Measurements from ENCODE around the gene IBA57.
A peak's percentile ranks its signal among the peaks of the same experiment; 100 is the strongest.
"Not testable (repeated sequence)": the region's sequence is repeated elsewhere in the genome, so short reads cannot be mapped to it uniquely, and the experiment has no call there.

The IBA57 gene

DNA sequence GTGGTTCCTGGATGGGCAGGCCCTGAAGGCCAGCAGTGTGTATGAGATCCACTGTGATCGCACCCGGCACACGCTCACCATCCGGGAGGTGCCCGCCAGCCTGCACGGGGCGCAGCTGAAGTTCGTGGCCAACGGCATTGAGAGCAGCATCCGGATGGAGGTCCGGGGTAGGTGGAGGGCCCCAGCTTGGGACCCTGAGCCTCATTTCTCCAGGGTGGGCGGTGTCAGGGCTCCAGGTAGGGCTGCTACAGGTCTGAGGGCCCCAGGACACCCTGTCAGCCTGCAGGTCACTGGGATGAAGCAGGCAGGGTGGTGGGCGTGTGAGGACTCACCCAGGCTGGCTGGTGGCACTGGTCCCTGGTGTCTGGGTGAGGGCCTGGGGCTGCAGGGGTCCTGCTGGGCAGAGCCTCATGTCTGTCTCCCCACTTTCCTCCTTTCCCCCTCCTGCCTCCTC, 50.1 kb downstream of the IBA57 start:
- intact Hi-C loops (cut with DNase I), result no loop called here
- DNase-seq, result no peak

GRCh38 chr1:228216371-228217320, 51.0 kb downstream of the IBA57 start:
- intact Hi-C loops (cut with DNase I), result no loop called here
- peak in 18 of 42 donors; percentile 33 to 80 (median 58) for DNase-seq

GRCh38 chr1:228217551-228218344, 52.1 kb downstream of the IBA57 start:
- peak in 6 of 42 donors; percentile 21 to 58 (median 46) for DNase-seq
- intact Hi-C loops (cut with DNase I), result no loop called here

DNA sequence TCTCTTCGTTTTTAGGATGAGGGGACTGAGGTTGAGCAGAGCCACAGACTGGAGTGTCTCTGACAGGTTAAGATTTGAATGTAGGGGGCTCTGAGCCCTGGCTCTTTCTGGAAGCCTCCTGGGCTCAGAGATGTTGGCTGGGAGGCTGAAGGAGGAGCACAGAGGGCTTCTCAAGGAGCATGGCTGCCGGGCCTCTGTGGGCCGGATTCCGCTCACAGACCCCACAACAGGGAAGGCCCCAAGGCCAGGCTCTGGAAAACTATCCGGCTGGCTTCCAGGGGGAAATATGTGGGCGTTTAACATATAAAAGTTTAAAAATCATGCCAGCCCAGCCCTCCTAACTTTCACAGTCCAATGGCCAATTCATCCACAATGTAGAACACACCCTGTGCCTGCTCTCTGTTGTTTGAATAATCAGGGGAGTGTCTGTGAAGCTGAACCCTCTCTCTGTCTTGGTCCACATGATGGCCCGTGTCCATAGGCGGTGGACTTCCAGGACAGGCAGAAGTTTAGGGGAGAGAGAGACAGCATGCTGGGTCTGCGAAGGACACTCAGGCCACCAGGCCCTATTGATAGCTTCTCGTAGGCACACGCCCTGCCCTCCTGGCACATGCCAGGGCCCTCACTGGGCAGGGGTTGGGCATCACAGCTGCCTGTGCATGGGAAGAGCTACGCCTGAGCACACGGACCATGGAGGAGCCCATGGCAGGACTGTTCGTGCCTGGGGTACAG, 53.1 kb downstream of the IBA57 start:
- no peak for DNase-seq
- intact Hi-C loops (cut with DNase I), result no loop called here

DNA sequence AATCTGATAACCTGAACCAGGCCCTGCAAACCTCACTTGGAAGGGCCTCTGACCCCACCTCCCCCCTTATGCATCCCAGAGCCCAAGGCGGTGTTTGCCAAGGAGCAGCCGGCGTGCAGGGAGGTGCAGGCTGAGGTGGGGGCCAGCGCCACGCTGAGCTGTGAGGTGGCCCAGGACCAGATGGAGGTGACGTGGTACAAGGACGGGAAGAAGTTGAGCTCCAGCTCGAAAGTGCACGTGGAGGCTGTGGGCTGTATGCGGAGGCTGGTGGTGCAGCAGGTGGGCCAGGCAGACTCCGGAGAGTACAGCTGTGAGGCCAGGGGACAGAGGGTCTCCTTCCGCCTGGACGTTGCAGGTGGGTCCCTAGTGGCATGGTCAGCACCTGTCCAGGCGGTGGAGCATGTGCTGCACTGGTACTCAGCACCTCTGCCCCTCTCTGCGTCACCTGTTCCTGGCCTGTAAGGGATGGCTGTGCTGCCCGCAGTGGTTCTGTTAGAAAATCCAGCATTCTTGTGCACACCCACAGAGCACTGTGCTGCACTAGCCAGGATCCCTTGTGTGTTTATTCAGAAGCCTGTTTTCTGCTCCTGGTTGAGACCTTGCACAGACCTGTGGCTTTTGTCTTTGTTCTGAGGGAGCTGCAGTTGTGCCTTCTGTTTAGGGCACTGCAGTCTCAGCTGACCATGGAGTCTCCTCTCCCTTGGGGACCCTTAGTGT, 53.8 kb downstream of the IBA57 start:
- intact Hi-C loops (cut with DNase I), result no loop called here
- DNase-seq, result peak in 1 of 42 donors; percentile 19

GRCh38 chr1:228219962-228220780, 54.6 kb downstream of the IBA57 start:
- intact Hi-C loops (cut with DNase I), result no loop called here
- DNase-seq, result peak in 1 of 42 donors; percentile 14

GRCh38 chr1:228221097-228221496, 55.5 kb downstream of the IBA57 start:
- intact Hi-C loops (cut with DNase I); DNase-seq: not testable (repeated sequence)

DNA sequence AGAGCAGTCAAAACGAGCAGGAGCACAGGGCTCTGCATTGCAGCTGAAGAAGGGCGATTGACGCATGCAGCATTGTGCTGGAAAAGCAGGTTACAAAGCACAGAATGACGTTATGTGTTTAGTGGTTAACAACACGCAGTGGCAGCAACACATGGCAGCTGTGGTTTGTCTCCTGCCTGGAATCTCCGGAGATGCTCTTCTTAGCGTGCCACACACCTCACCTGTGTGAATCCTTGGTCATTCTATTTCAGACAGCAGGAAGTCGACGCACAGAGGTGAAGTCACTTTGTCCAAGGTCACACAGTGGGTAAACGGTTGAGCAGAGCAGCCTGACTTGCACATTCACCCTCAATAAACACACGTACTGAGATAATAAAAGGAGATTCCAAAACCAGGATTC, 56.9 kb downstream of the IBA57 start:
- peak in 2 of 42 donors; percentile 23 to 33 for DNase-seq
- intact Hi-C loops (cut with DNase I), result no loop called here

DNA sequence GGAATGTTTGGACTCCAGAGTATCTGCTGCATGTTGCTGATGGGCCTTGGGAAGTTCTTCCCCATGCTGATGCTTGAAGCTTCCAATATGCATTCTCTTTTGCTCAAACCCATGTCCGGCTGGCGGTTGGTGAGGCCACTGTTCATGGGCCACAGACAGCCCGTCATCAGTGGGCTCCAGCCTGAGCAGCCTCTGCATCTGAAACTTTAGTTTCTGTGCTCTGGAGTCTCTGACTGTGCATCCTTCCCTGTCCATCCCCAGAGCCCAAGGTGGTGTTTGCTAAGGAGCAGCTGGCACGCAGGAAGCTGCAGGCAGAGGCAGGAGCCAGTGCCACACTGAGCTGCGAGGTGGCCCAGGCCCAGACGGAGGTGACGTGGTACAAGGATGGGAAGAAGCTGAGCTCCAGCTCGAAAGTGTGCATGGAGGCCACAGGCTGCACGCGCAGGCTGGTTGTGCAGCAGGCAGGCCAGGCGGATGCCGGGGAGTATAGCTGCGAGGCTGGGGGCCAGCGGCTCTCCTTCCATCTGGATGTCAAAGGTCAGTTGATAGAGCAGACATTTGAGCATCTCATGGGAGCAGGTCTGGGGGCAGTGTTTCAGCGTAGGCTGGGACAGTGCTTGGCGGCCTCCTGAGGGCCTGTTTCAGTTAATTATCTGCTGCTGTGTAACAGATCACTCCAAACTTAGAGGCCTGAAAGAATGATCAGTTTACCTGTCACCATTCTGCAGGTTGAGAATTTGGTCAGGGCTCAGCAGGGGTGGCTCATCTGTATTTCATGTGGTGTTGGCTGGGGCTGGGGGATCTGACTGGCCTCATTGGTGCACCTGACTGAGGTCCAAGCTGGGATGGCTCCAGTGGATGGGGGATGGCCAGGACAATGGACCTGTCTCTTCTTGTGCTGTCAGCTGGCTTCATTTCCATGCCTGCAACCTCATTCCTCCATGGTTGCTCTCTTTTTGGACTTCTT, 58.9 kb downstream of the IBA57 start:
- intact Hi-C loops (cut with DNase I), result no loop called here
- DNase-seq, result no peak

DNA sequence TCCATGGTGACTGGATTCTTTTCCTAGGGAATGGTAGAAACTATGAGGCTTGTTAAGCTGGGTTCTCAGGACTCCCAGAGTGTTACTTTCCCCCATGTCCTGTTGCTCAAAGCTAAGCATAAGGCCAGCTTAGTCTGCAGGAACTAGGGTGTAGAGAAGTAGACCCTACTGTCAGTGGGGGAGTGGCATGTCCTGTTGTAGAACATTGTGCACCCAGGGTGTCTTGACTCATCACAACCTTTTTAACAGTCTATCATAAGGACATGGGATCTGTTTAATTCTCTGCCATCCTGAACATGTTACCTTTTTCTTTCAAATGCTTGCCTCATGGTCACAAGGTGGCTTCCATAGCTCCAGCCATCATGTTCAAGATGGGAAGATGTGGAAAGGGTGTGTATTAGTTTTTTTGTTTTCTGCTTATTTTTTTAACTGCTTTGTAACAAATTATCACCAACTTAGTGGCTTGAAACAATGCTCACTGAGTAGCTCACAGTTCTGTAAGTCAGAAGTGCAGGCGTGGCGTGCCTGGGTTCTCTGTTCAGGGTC, 59.6 kb downstream of the IBA57 start:
- DNase-seq, result no peak
- intact Hi-C loops (cut with DNase I), result no loop called here

GRCh38 chr1:228225740-228226139, 60.1 kb downstream of the IBA57 start:
- DNase-seq, result no peak
- intact Hi-C loops (cut with DNase I), result no loop called here

DNA sequence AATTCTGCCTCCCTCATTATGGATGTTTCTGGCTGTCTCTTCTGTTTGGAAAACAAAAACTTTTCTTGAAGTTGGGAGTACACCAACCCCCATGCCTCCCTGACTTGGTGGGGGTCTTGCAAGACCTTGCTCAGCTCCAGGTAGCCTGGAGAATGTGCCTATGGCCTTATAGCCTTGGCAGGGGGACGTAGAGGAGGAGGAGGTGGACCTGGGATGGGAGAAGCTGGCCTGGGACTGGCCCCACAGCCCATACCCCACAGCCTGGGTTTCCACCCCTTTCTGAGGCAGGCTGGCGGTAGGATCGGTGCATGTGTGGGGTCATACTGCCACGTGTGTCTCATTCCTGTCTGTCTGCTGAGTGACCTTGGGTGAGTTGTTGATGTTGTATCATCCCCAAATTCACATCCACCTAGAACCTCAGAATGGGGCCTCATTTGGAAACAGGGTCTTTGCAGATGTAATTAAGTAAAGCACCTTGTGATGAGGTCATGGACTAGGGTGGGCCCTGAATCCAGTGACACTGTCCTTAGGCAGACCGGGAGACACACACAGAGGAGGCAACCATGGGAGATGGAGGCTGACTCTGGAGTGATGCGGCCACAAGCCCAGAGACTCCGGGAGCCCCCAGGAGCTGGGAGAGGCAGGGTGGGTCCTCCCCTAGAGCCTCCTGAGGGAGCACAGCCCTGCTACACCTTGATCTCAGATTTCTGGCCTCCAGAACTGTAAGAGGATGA, 60.7 kb downstream of the IBA57 start:
- no peak for DNase-seq
- intact Hi-C loops (cut with DNase I), result no loop called here

- intact Hi-C loops (cut with DNase I), result no loop called here
- peak in 7 of 42 donors; percentile 16 to 67 (median 50) for DNase-seq
These were observed 61.6 kb downstream of the IBA57 start for GRCh38 chr1:228226956-228227791.

DNA sequence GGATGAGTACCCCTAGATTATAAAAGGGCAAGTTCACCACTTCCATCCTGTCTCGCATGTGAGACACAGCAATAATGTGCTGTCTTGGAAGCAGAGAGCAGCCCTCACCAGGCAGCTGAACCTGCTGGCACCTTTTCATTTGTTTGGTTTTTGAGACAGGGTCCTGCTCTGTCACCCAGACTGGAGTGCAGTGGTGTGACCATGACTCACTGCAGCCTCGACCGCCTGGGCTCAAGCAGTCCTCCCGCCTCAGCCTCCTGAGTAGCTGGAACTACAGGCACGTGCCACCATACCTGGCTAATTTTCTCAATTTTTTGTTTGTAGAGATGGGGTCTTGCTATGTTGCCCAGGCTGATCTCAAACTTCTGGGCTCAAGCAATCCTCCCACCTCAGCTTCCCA, 62.5 kb downstream of the IBA57 start:
- DNase-seq; intact Hi-C loops (cut with DNase I): not testable (repeated sequence)

- intact Hi-C loops (cut with DNase I), result no loop called here
- no peak for DNase-seq
These were observed 63.0 kb downstream of the IBA57 start for GRCh38 chr1:228228601-228229074.

Data from head of caudate nucleus (tissue), 42 donors.